WERI-Rb-1 (cell line): ENCODE measurements around the gene TBC1D16.

Source experiments
- DNase-seq: peaks from one replicate; pipeline ENCODE4 v3.0.0-alpha.2; 2020
- H3K27ac ChIP-seq: fragments of 250-450 bp; sonication (Bioruptor Pico); 2 replicates; pipeline ENCODE4 v1.5.1; 2020; ENCODE audit warnings: mild to moderate bottlenecking, moderate library complexity
- H3K27me3 ChIP-seq: fragments of 250-450 bp; sonication (Bioruptor Pico); 2 replicates; pipeline ENCODE4 v1.5.1; 2021; ENCODE audit warnings: mild to moderate bottlenecking, low read depth, moderate library complexity; ENCODE audit not compliant: insufficient read depth, severe bottlenecking
- H3K36me3 ChIP-seq: fragments of 250-450 bp; sonication (Bioruptor Pico); 2 replicates; pipeline ENCODE4 v1.5.1; 2020; ENCODE audit warnings: mild to moderate bottlenecking, moderate library complexity
- H3K4me3 ChIP-seq: 2 replicates; pipeline ENCODE4 v1.5.1; 2011; ENCODE audit warnings: low read depth, mild to moderate bottlenecking, control low read depth, low read length
- H3K9me3 ChIP-seq: fragments of 250-450 bp; sonication (Bioruptor Pico); 2 replicates; pipeline ENCODE4 v1.5.1; 2021; ENCODE audit warnings: mild to moderate bottlenecking, moderate library complexity; ENCODE audit not compliant: severe bottlenecking
- CTCF ChIP-seq: IDR thresholded peaks from 2 replicates; pipeline ENCODE4 v1.5.1; 2011; ENCODE audit warnings: low read depth, mild to moderate bottlenecking, control low read depth, inconsistent platforms, low read length

The TBC1D16 gene

GRCh38 chr17:80035687-80035936 is at the start of gene TBC1D16:
TBC1D16 (minus strand) TSS chr17:80035872; CDS start chr17:80013547, 22,325 bp downstream.
- Histone ChIP-seq H3K27ac (peak within 1 kb of the TSS; percentile 93), H3K4me3 (peak within 1 kb of the TSS; percentile 74), H3K9me3 (no peaks in the 10 kb centered on the region), H3K36me3 (peaks cover 17% of the 10 kb centered on the region), H3K27me3 (no peaks in the 10 kb centered on the region)
- DNase-seq, result no peak
- TF ChIP-seq CTCF, result no peak

GRCh38 chr17:80084773-80085172 is 49.1 kb upstream of the TBC1D16 start:
- no peak overlapping the region for H3K4me3 ChIP-seq
- no peaks in the 10 kb centered on the region for H3K9me3 ChIP-seq
- no peak for TF ChIP-seq CTCF
- DNase-seq, result no peak
- no peaks in the 10 kb centered on the region; the same call in none of the 2 replicates for H3K36me3 ChIP-seq
- no peak overlapping the region for H3K27ac ChIP-seq
- H3K27me3 ChIP-seq, result no peaks in the 10 kb centered on the region

GRCh38 chr17:80083136-80083661 is 47.5 kb upstream of the TBC1D16 start:
- Histone ChIP-seq H3K4me3 (no peak overlapping the region), H3K27ac (no peak overlapping the region), H3K9me3 (no peaks in the 10 kb centered on the region), H3K27me3 (no peaks in the 10 kb centered on the region), H3K36me3 (no peaks in the 10 kb centered on the region; the same call in 1 of the 2 replicates)
- TF ChIP-seq CTCF, result no peak
- no peak for DNase-seq

- TF ChIP-seq CTCF, result peak; percentile 86
- Histone ChIP-seq H3K27me3 (no peaks in the 10 kb centered on the region), H3K27ac (peak overlapping the region; percentile 32), H3K4me3 (no peak overlapping the region), H3K36me3 (no peaks in the 10 kb centered on the region; the same call in 1 of the 2 replicates), H3K9me3 (no peaks in the 10 kb centered on the region)
- DNase-seq, result peak; percentile 89
These were observed 46.9 kb upstream of the TBC1D16 start for GRCh38 chr17:80082403-80083135.

- TF ChIP-seq CTCF, result no peak
- H3K27ac ChIP-seq, result no peak overlapping the region
- H3K9me3 ChIP-seq, result no peaks in the 10 kb centered on the region
- H3K27me3 ChIP-seq, result no peaks in the 10 kb centered on the region
- DNase-seq, result no peak
- H3K4me3 ChIP-seq, result no peak overlapping the region
- H3K36me3 ChIP-seq, result no peaks in the 10 kb centered on the region; the same call in 1 of the 2 replicates
These were observed 45.9 kb upstream of the TBC1D16 start for GRCh38 chr17:80081596-80081995.

GRCh38 chr17:80080081-80080480 is 44.4 kb upstream of the TBC1D16 start:
- no peak overlapping the region for H3K4me3 ChIP-seq
- TF ChIP-seq CTCF, result no peak
- no peak overlapping the region for H3K27ac ChIP-seq
- no peaks in the 10 kb centered on the region for H3K27me3 ChIP-seq
- no peak for DNase-seq
- H3K9me3 ChIP-seq, result no peaks in the 10 kb centered on the region
- H3K36me3 ChIP-seq, result no peaks in the 10 kb centered on the region; the same call in 1 of the 2 replicates
